IMR-90 (cell line): ENCODE data around the gene MYL6. TPM values are rescaled to one million over a fixed set of nuclear protein-coding genes. Genes with fewer than 3 reads are reported as not detected.

ENCODE experiments used
- ATAC-seq: fragments of 200-7000 bp; cut with Tn5 transposase; 2 replicates; pipeline ENCODE4 v1.9.1; 2020; ENCODE audit warnings: low read depth, mild to moderate bottlenecking, moderate library complexity
- BruUV-seq: library from RNA; stranded (reverse); fragments of 400-500 nt; replicated peaks from 2 replicates; lab custom pipeline; 2021; lab: Mats Ljungman, UMichigan
- CTCF ChIA-PET: fragments of 300-600 bp; formaldehyde crosslinking; extraction: SDS; loops from one replicate; lab custom pipeline; 2021; ENCODE audit warnings: antibody characterized with exemption; lab: Yijun Ruan, JAX
- POLR2A ChIA-PET: fragments of 300-600 bp; sonication (Branson Sonifier 250); formaldehyde crosslinking; loops from one replicate; lab custom pipeline; 2022; ENCODE audit warnings: antibody characterized with exemption; ENCODE audit not compliant: unreplicated experiment; lab: Charles Lee
- DNase-seq: peaks from one replicate; pipeline ENCODE4 v3.0.0; 2013
- H2AFZ ChIP-seq: replicated peaks from 2 replicates; pipeline ENCODE3; 2013; ENCODE audit warnings: low read length, mild to moderate bottlenecking; ENCODE audit not compliant: poor library complexity
- H2AK5ac ChIP-seq: 2 replicates; pipeline ENCODE4 v1.6.1; 2013; ENCODE audit warnings: low read depth, low read length, inconsistent platforms
- H2AK9ac ChIP-seq: replicated peaks from 2 replicates; pipeline ENCODE3; 2013; ENCODE audit warnings: mild to moderate bottlenecking, low read depth, low read length, moderate library complexity; ENCODE audit not compliant: poor library complexity
- H2BK120ac ChIP-seq: 2 replicates; pipeline ENCODE4 v1.6.1; 2013; ENCODE audit warnings: low read depth, low read length, inconsistent platforms
- H2BK15ac ChIP-seq: 3 replicates; pipeline ENCODE4 v1.6.1; 2013; ENCODE audit warnings: low read depth, low read length, inconsistent platforms
- H2BK20ac ChIP-seq: 2 replicates; pipeline ENCODE4 v1.6.1; 2013; ENCODE audit warnings: low read depth, mild to moderate bottlenecking, inconsistent platforms, low read length, moderate library complexity
- H2BK5ac ChIP-seq: 2 replicates; pipeline ENCODE4 v1.6.1; 2013; ENCODE audit warnings: mild to moderate bottlenecking, low read depth, low read length, inconsistent platforms; ENCODE audit not compliant: poor library complexity, severe bottlenecking
- H3K14ac ChIP-seq: replicated peaks from 2 replicates; pipeline ENCODE4 v1.6.1; 2013; ENCODE audit warnings: low read depth, low read length, inconsistent platforms
- H3K18ac ChIP-seq: 2 replicates; pipeline ENCODE4 v1.6.1; 2013; ENCODE audit warnings: low read depth, low read length, control low read depth
- H3K23ac ChIP-seq: 2 replicates; pipeline ENCODE4 v1.6.1; 2013; ENCODE audit warnings: low read depth, low read length, inconsistent platforms
- H3K27ac ChIP-seq: 2 replicates; pipeline ENCODE4 v1.5.1; 2013; ENCODE audit warnings: mild to moderate bottlenecking, control low read depth, low read length; ENCODE audit not compliant: insufficient read depth
- H3K27me3 ChIP-seq: 2 replicates; pipeline ENCODE4 v1.6.1; 2013; ENCODE audit warnings: low read length; ENCODE audit not compliant: control insufficient read depth, insufficient read depth
- H3K36me3 ChIP-seq: 2 replicates; pipeline ENCODE4 v1.6.1; 2013; ENCODE audit warnings: low read length, mixed read lengths; ENCODE audit not compliant: control insufficient read depth, insufficient read depth
- H3K4ac ChIP-seq: 2 replicates; pipeline ENCODE4 v1.6.1; 2013; ENCODE audit warnings: low read depth, low read length, inconsistent platforms
- H3K4me1 ChIP-seq: 2 replicates; pipeline ENCODE4 v1.6.1; 2013; ENCODE audit warnings: low read length, mixed read lengths; ENCODE audit not compliant: control insufficient read depth, insufficient read depth
- H3K4me2 ChIP-seq: 2 replicates; pipeline ENCODE4 v1.6.1; 2013; ENCODE audit warnings: low read depth, mild to moderate bottlenecking, control low read depth, low read length, moderate library complexity
- H3K4me3 ChIP-seq: 2 replicates; pipeline ENCODE4 v1.5.1; 2013; ENCODE audit warnings: low read depth, mild to moderate bottlenecking, control low read depth, low read length, moderate library complexity; ENCODE audit not compliant: insufficient read depth
- H3K56ac ChIP-seq: 2 replicates; pipeline ENCODE4 v1.6.1; 2013; ENCODE audit warnings: low read length, inconsistent platforms; ENCODE audit not compliant: insufficient read depth; ENCODE audit errors: extremely low read depth
- H3K79me1 ChIP-seq, 2 experiments: 2 replicates each; pipeline ENCODE4 v1.6.1; 2013; ENCODE audit warnings: low read length in 2 of 2, inconsistent platforms in 1 of 2, low read depth in 1 of 2
- H3K9ac ChIP-seq: 2 replicates; pipeline ENCODE4 v1.6.1; 2013; ENCODE audit warnings: low read depth, low read length, control low read depth
- H3K9me1 ChIP-seq: 2 replicates; pipeline ENCODE4 v1.6.1; 2013; ENCODE audit warnings: low read length, inconsistent platforms; ENCODE audit not compliant: insufficient read depth
- H3K9me3 ChIP-seq: 2 replicates; pipeline ENCODE4 v1.6.1; 2013; ENCODE audit warnings: low read length; ENCODE audit not compliant: control insufficient read depth, insufficient read depth
- H4K20me1 ChIP-seq: 2 replicates; pipeline ENCODE4 v1.6.1; 2013; ENCODE audit warnings: low read length, inconsistent platforms; ENCODE audit not compliant: insufficient read depth
- H4K5ac ChIP-seq: 2 replicates; pipeline ENCODE4 v1.6.1; 2013; ENCODE audit warnings: mild to moderate bottlenecking, low read depth, low read length, control low read depth
- H4K8ac ChIP-seq, 2 experiments: 2 replicates each; pipeline ENCODE4 v1.6.1; 2013; ENCODE audit warnings: low read depth in 2 of 2, low read length in 2 of 2, control low read depth in 1 of 2, inconsistent platforms in 1 of 2
- H4K91ac ChIP-seq: 2 replicates; pipeline ENCODE4 v1.6.1; 2013; ENCODE audit warnings: low read depth, low read length, inconsistent platforms; ENCODE audit not compliant: insufficient read depth
- BHLHE40 ChIP-seq: fragments of 150-350 bp; IDR thresholded peaks from 2 replicates; pipeline ENCODE4 v1.6.1; 2016; ENCODE audit warnings: mild to moderate bottlenecking, low read depth, low read length
- CHD1 ChIP-seq: IDR thresholded peaks from 2 replicates; pipeline ENCODE4 v1.6.1; 2012; ENCODE audit warnings: low read depth, low read length, improper control_type of control experiment
- WGBS, 2 experiments: methylation state at CpG; one replicate each; pipeline versions ENCODE4 v1.1.5 to v1.1.7; 2013; ENCODE audit warnings: missing lambda C conversion rate in 2 of 2; ENCODE audit not compliant: insufficient read length in 1 of 2; ENCODE audit errors: extremely low coverage in 2 of 2; 5-methylcytosine and 5-hydroxymethylcytosine counted together
- dilution Hi-C: fragments of 300-500 bp; cut with HindIII; formaldehyde crosslinking; loops from one replicate; pipeline ENCODE4 v1.14.3; 2018; ENCODE audit warnings: low sequenced_read_pairs; ENCODE audit not compliant: unreplicated experiment
- in situ Hi-C: fragments of 300-500 bp; cut with MboI; formaldehyde crosslinking; loops from 3 replicates; pipeline ENCODE4 v1.14.3; 2019; ENCODE audit warnings: low sequenced_read_pairs, inconsistent platforms, mixed read lengths
- intact Hi-C: fragments of 100-400 bp; cut with micrococcal nuclease; formaldehyde crosslinking; loops from 2 replicates; pipeline ENCODE4 v1.10.0; 2022
- polyA plus RNA-seq, 3 experiments: library from polyadenylated mRNA; depleted of rRNA; stranded (reverse); fragments of >200 nt; gene quantifications; 2 replicates each; pipeline ENCODE4 v1.2.3, GENCODE V29; 2012; ENCODE audit warnings: low replicate concordance in 1 of 3
- total RNA-seq: library from RNA; depleted of rRNA; stranded (reverse); fragments of >200 nt; gene quantifications from 2 replicates; pipeline ENCODE4 v1.2.3, GENCODE V29; 2012

The MYL6 gene
- total and polyA plus RNA-seq, 2 of the 4 experiments (the other 2 are of a cell fraction), result 4,816 to 6,979 TPM

- Histone ChIP-seq H3K27me3 (no peaks in the 10 kb centered on the region), H2BK5ac (no peak overlapping the region), H2AFZ (no peak overlapping the region), H3K79me1 (peaks cover 22 to 55% of the 10 kb centered on the region in 2 experiments), H3K9me1 (peaks cover 14% of the 10 kb centered on the region), H2BK15ac (no peak overlapping the region), H3K36me3 (peaks cover 8% of the 10 kb centered on the region), H2AK9ac (peak overlapping the region; percentile 68), H3K4me3 (no peak overlapping the region), H3K4me2 (no peak overlapping the region), H4K91ac (no peak overlapping the region), H4K5ac (no peak overlapping the region), H3K9me3 (no peaks in the 10 kb centered on the region), H2BK120ac (no peak overlapping the region), H2AK5ac (no peak overlapping the region), H2BK20ac (no peak overlapping the region), H3K14ac (no peak overlapping the region), H4K8ac (no peak overlapping the region), H3K56ac (no peak overlapping the region), H3K27ac (no peak overlapping the region), H3K9ac (no peak overlapping the region), H3K18ac (no peak overlapping the region), H3K4me1 (peaks cover 13% of the 10 kb centered on the region), H4K20me1 (peaks cover 10% of the 10 kb centered on the region), H3K4ac (no peak overlapping the region), H3K23ac (no peak overlapping the region)
- ATAC-seq (no peak), DNase-seq (no peak)
- intact Hi-C loops (no loop called here), in situ Hi-C loops (no loop called here), dilution Hi-C loops (no loop called here)
- TF ChIP-seq BHLHE40, result no peak
- no peak for TF ChIP-seq CHD1
- WGBS, 2 experiments, result no CpG with 5 or more reads among the region's 1 CpG
- ChIA-PET CTCF (interaction anchor here (0.8 kb wide), 1 partner anchor 36 kb away, joined by 3 read pairs; the partner anchor contains the start of gene ZC3H10), POLR2A (no interaction called here)
- no TSS peak for BruUV-seq
Observed at GRCh38 chr12:56154246-56154771, 3.9 kb upstream of the MYL6 start.
